ENCODE measurements around the gene BCL2L1. TPM values are rescaled to one million over a fixed set of nuclear protein-coding genes. Genes with fewer than 3 reads are reported as not detected.

BCL2L1 gene
- total and polyA plus RNA-seq, 2 donors (not counting 3 experiments of a cell fraction or from before 2014, with no cell fraction given): 78.0 to 101 TPM

GRCh38 chr20:31641391-31641790, 81.3 kb downstream of the BCL2L1 start:
- H2AFZ ChIP-seq (ENCODE audit: low read depth, low read length): no peak overlapping the region
- H3K9me3 ChIP-seq (replicated peaks; ENCODE audit: control insufficient read depth, insufficient read depth, low read length): no peaks in the 10 kb centered on the region
- no peak overlapping the region for H3K27ac ChIP-seq (ENCODE audit: insufficient read depth, low read depth, low read length)
- peaks cover 5 to 10% of the 10 kb centered on the region in 2 experiments for H3K27me3 ChIP-seq (ENCODE audit: control insufficient read depth in 2 of 2, insufficient read depth in 2 of 2, low read length in 2 of 2)
- H3K36me3 ChIP-seq (ENCODE audit: control insufficient read depth in 2 of 2, extremely low read depth in 1 of 2, insufficient read depth in 2 of 2, low read length in 2 of 2): no peaks in the 10 kb centered on the region
- no TSS peak for BruUV-seq (replicated peaks)
- H3K4me1 ChIP-seq (ENCODE audit: control insufficient read depth, extremely low read depth, insufficient read depth, low read length): no peaks in the 10 kb centered on the region
- ChIA-PET POLR2A (interaction anchor here (0.6 kb wide), 1 partner anchor 186 kb away, joined by 3 read pairs; no protein-coding TSS in a partner anchor), CTCF (interaction anchor here (1.9 to 4.3 kb wide), 4 partner anchors 9 to 82 kb away, joined by 5 to 38 read pairs (median 14); no protein-coding TSS in a partner anchor)
- no peak overlapping the region for H3K4me3 ChIP-seq (replicated peaks in 1 of 3; ENCODE audit: insufficient read depth in 1 of 3, low read depth in 1 of 3, low read length in 3 of 3)
- H4K20me1 ChIP-seq (replicated peaks; ENCODE audit: control insufficient read depth, extremely low read depth, insufficient read depth, low read length): no peaks in the 10 kb centered on the region
- no peak overlapping the region for H3K4me2 ChIP-seq (ENCODE audit: insufficient read depth, low read length)
- H3K9me1 ChIP-seq (replicated peaks; ENCODE audit: control insufficient read depth, extremely low read depth, insufficient read depth, low read length): no peaks in the 10 kb centered on the region
- intact Hi-C loops (cut with micrococcal nuclease) (no loop called here), dilution Hi-C loops (cut with MboI; ENCODE audit: extremely low pct_ligation_motif_present, low sequenced_read_pairs) (no loop called here)
- H3K79me2 ChIP-seq (ENCODE audit: control insufficient read depth, insufficient read depth, low read length): no peaks in the 10 kb centered on the region
- TF ChIP-seq POLR2AphosphoS5 (IDR thresholded peaks at IDR 0.05; ENCODE audit: insufficient read depth, low read depth, low read length) (no peak), CTCF (IDR thresholded peaks at IDR 0.05; ENCODE audit: extremely low read depth in 1 of 2, insufficient read depth in 1 of 2, low read depth in 1 of 2, low read length in 2 of 2) (no peak), MYC (IDR thresholded peaks at IDR 0.05; ENCODE audit: low read depth, low read length) (no peak), POLR2A (IDR thresholded peaks at IDR 0.05; ENCODE audit: low read depth, low read length) (no peak), GATA2 (IDR thresholded peaks at IDR 0.05; ENCODE audit: insufficient read depth, insufficient read length, low read depth, low read length) (no peak), FOS (IDR thresholded peaks at IDR 0.05; ENCODE audit: borderline replicate concordance, insufficient read depth, low read length) (no peak)
- TF ChIP-seq, protein P1, sequence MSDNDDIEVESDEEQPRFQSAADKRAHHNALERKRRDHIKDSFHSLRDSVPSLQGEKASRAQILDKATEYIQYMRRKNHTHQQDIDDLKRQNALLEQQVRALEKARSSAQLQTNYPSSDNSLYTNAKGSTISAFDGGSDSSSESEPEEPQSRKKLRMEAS (IDR thresholded peaks at IDR 0.05; ENCODE audit: insufficient read depth, insufficient read length): no peak
- no peak for DNase-seq (ENCODE audit: low read depth, low spot score)
- H3K9ac ChIP-seq (replicated peaks; ENCODE audit: extremely low read depth, insufficient read depth, low read length): no peak overlapping the region
- FAIRE-seq: no peak

Measured in endothelial cell of umbilical vein (primary cell).